BJ (cell line): ENCODE results near the gene TGM6. TPM values are rescaled to one million over a fixed set of nuclear protein-coding genes. Genes with fewer than 3 reads are reported as not detected.
"Not testable (repeated sequence)": the region's sequence is repeated elsewhere in the genome, so short reads cannot be mapped to it uniquely, and the experiment has no call there.

ENCODE experiments used
- CTCF ChIA-PET: fragments of 350-600 bp; formaldehyde crosslinking; extraction: SDS; loops from one replicate; lab custom pipeline; 2021; ENCODE audit warnings: antibody characterized with exemption, inconsistent platforms; lab: Yijun Ruan, JAX
- POLR2A ChIA-PET: fragments of 300-600 bp; sonication (Branson Sonifier 250); formaldehyde crosslinking; extraction: SDS; loops from one replicate; lab custom pipeline; 2021; ENCODE audit warnings: antibody characterized with exemption; lab: Charles Lee
- DNase-seq: peaks from one replicate; pipeline ENCODE4 v3.0.0-alpha.2; 2011; ENCODE audit warnings: low read depth
- H3K27me3 ChIP-seq: 2 replicates; pipeline ENCODE4 v1.6.0; 2011; ENCODE audit warnings: low read length; ENCODE audit not compliant: control insufficient read depth, insufficient read depth
- H3K36me3 ChIP-seq: 2 replicates; pipeline ENCODE4 v1.5.1; 2011; ENCODE audit warnings: low read length; ENCODE audit not compliant: control insufficient read depth, insufficient read depth
- H3K4me3 ChIP-seq: 2 replicates; pipeline ENCODE4 v1.5.1; 2011; ENCODE audit warnings: low read depth, mild to moderate bottlenecking, control low read depth, low read length
- CTCF ChIP-seq: IDR thresholded peaks from 2 replicates; pipeline ENCODE4 v1.5.1; 2011; ENCODE audit warnings: low read depth, mild to moderate bottlenecking, control low read depth, inconsistent platforms, low read length, moderate library complexity; ENCODE audit not compliant: insufficient read depth
- polyA plus RNA-seq: library from polyadenylated mRNA; depleted of rRNA; stranded (reverse); fragments of >200 nt; gene quantifications from 2 replicates; pipeline ENCODE4 v1.2.3, GENCODE V29; 2011

Gene TGM6
- polyA plus RNA-seq, 1 experiment, result not detected

- no peaks in the 10 kb centered on the region for H3K36me3 ChIP-seq
- ChIA-PET POLR2A (no interaction called here), CTCF (interaction anchor here (1.0 to 6.7 kb wide), 3 partner anchors 195 to 642 kb away, joined by 3 to 74 read pairs (median 4); no protein-coding TSS in a partner anchor)
- TF ChIP-seq CTCF, result no peak
- DNase-seq, result no peak
- H3K4me3 ChIP-seq, result no peak overlapping the region
- peaks cover 2% of the 10 kb centered on the region for H3K27me3 ChIP-seq
These were observed 25.0 kb downstream of the TGM6 start for GRCh38 chr20:2405693-2406065.

DNA sequence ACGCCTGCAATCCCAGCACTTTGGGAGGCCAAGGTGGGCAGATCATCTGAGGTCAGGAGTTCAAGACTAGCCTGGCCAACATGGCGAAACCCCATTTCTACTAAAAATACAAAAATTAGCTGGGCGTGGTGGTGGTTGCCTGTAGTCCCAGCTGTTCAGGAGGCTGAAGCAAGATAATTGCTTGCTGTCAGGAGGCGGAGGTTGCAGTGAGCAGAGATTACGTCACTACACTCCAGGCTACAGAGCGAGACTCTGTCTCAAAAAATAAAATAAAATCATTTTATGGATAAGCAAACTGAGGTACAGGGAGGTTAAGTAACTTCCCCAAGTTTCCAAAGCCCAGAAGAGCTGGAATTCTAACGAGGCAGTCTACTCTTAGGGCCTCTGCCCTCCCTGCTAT, 26.7 kb downstream of the TGM6 start:
- CTCF ChIA-PET, result interaction anchor here (1.4 kb wide), 1 partner anchor 44 kb away, joined by 4 read pairs; no protein-coding TSS in a partner anchor
- POLR2A ChIA-PET, H3K4me3 ChIP-seq, DNase-seq, H3K36me3 ChIP-seq, H3K27me3 ChIP-seq: not testable (repeated sequence)

GRCh38 chr20:2408111-2408510, 27.4 kb downstream of the TGM6 start:
- TF ChIP-seq CTCF, result no peak
- DNase-seq, result no peak
- CTCF ChIA-PET, result no interaction called here
- Histone ChIP-seq H3K27me3 (peaks cover 2% of the 10 kb centered on the region), H3K36me3 (no peaks in the 10 kb centered on the region), H3K4me3 (no peak overlapping the region)
- POLR2A ChIA-PET, result no interaction called here

GRCh38 chr20:2416541-2417212, 36.0 kb downstream of the TGM6 start:
- H3K4me3 ChIP-seq, result no peak overlapping the region
- H3K27me3 ChIP-seq, result peaks cover 7% of the 10 kb centered on the region
- no peak for DNase-seq
- ChIA-PET POLR2A (no interaction called here), CTCF (interaction anchor here (1.0 to 1.6 kb wide), 2 partner anchors 13 to 35 kb away, joined by 3 read pairs; no protein-coding TSS in a partner anchor)
- no peaks in the 10 kb centered on the region for H3K36me3 ChIP-seq
- TF ChIP-seq CTCF, result no peak

DNA sequence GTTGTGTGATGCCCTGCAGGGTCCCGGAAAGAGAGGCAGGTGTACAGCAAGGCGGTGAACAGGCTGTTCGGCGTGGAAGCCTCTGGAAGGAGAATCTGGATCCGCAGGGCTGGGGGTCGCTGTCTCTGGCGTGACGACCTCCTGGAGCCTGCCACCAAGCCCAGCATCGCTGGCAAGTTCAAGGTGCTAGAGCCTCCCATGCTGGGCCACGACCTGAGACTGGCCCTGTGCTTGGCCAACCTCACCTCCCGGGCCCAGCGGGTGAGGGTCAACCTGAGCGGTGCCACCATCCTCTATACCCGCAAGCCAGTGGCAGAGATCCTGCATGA, 36.5 kb downstream of the TGM6 start:
- peaks cover 7% of the 10 kb centered on the region for H3K27me3 ChIP-seq

More for the DNA sequence above, 36.5 kb downstream of the TGM6 start:
- no peak for TF ChIP-seq CTCF
- no peak overlapping the region for H3K4me3 ChIP-seq
- DNase-seq, result no peak
- no peaks in the 10 kb centered on the region for H3K36me3 ChIP-seq
- ChIA-PET CTCF (interaction anchor here (1.0 to 1.6 kb wide), 2 partner anchors 13 to 35 kb away, joined by 3 read pairs; no protein-coding TSS in a partner anchor), POLR2A (no interaction called here)
